GM20431 (cell line): ENCODE data around the gene PRPF38A.

Experiments
- in situ Hi-C: fragments of 300-500 bp; cut with MseI, MboI; formaldehyde crosslinking; loops from one replicate; pipeline ENCODE4 v1.15.0; 2020; ENCODE audit warnings: low sequenced_read_pairs; ENCODE audit not compliant: unreplicated experiment

The PRPF38A gene

DNA sequence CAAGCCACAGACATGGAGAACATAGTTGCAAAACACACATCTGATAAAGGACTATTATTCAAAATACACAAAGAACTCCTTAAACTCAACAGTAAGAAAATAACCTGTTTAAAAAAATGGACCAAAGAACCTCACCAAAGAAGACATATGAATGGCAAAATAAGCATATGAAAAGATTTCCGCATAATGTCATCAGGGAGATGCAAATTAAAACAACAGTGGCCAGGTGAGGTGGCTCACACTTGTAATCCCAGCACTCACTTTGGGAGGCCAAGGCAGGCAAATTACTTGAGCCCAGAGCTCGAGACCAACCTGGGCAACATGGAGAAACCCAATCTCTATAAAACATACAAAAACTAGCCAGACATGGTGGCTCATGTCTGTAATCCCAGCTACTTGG, 50.4 kb downstream of the PRPF38A start:
- in situ Hi-C loops: no loop called here

- in situ Hi-C loops: no loop called here
Measured at GRCh38 chr1:52455686-52456085, 51.3 kb downstream of the PRPF38A start.

DNA sequence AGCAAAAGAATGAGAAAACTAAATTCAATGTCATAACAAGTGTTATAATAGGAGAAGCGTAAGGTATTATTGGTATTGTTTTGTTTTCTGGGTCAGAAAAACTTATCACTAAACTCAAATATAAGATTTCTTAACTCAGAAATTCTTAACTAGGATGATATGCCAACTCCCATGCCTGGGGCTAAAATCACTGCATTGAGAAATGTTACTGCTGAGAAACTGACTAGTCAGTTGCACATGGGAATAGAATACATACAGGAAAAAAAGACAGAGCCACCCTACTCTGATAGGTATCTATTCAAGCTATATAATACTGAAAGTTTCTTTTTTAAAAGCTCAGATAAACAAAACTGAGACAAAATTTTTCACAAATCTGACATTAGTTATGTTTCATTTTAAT, 56.3 kb downstream of the PRPF38A start:
- in situ Hi-C loops: no loop called here

DNA sequence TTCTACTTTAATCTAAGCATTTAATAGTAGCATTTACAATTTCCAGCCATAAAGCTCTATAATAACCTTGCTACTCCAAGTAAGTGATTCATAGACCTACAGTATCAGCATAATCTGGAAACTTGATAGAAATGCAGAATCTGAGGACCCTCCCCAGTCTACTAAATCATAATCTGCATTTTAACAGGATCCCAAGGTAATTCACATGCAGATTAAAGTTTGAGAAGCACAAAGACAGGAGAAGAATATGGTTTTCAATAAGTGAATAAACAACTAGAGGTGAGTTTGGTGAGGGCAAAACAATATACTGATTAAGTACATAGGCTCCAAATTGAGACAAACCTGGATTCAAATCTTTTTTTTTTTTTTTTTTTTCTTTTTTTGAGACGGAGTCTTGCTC, 57.4 kb downstream of the PRPF38A start:
- in situ Hi-C loops: no loop called here

- in situ Hi-C loops: no loop called here
Measured at GRCh38 chr1:52463891-52464290, 59.5 kb downstream of the PRPF38A start.

GRCh38 chr1:52469108-52469507, 64.7 kb downstream of the PRPF38A start:
- in situ Hi-C loops: no loop called here
